Left renal pelvis (tissue), 4 donors: ENCODE measurements around the gene SMC3. TPM values are rescaled to one million over a fixed set of nuclear protein-coding genes. Genes with fewer than 3 reads are reported as not detected.

Experiments
- DNase-seq, 4 donors: peaks; one replicate each; pipeline ENCODE4 v3.0.0-alpha.2; 2013; ENCODE audit warnings: low read depth in 4 of 4, low spot score in 3 of 4
- polyA plus RNA-seq, 4 donors: library from polyadenylated mRNA; unstranded; fragments of 120-200 nt; gene quantifications; one replicate each; pipeline ENCODE4 v1.2.1, GENCODE V29; 2013; ENCODE audit not compliant: insufficient read length in 4 of 4

The SMC3 gene
- polyA plus RNA-seq, 4 donors: 78.5 to 112 (median 91.6) TPM

GRCh38 chr10:110544958-110545537 lies 22.4 kb upstream of the SMC3 start:
- DNase-seq: no peak

DNA sequence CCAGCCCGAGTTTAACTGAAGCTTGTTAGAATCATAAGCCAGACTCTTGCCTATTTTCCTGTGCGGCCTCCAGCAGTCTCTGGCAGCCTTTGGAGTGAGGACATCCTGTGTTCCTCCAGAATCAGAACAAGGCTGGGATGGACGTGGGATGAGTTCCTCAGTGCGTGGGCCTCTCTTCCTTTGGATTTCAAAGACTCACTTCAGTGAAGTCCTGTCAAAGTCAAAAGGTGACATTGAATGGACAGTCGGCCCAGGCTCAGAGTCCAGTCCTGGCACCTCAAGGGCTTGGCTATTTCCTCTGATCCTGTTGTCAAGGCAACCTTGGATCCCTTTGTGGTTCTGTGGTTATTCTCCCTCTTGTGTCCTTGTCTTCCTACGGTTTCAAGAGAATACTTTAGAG lies 21.4 kb upstream of the SMC3 start:
- DNase-seq: no peak

GRCh38 chr10:110546499-110547110 lies 20.9 kb upstream of the SMC3 start:
- no peak for DNase-seq

DNA sequence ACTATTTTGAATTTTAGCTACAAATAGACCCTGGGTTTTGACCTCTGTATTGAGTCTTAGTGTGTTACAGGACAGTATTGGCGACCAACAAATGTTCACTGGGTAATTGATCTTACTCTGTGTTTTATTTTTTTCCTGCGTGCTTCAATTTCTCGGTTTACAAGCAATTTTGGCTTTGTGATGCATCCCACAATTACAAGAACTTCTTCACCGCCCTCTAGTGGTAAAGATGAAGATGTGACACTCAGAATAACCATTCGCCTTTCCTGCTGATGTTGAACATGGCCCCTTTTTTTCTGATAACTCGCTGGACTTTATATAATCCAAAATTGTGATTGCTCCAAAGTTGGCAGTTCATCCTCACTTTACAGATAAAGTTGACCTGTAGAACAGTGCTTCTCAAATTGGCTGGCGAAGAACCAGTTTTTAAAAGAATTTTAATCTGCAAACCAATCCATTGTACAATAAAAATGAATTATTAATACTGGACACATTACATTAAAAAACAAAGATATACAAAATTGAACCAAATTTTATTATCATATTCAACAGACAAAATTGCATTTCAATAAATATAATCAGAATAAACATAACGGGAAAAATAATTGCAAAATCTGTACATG lies 20.2 kb upstream of the SMC3 start:
- DNase-seq: peak in 2 of 4 donors; percentile 36 to 39

- no peak for DNase-seq
Measured at GRCh38 chr10:110548002-110548401, 19.5 kb upstream of the SMC3 start.

DNA sequence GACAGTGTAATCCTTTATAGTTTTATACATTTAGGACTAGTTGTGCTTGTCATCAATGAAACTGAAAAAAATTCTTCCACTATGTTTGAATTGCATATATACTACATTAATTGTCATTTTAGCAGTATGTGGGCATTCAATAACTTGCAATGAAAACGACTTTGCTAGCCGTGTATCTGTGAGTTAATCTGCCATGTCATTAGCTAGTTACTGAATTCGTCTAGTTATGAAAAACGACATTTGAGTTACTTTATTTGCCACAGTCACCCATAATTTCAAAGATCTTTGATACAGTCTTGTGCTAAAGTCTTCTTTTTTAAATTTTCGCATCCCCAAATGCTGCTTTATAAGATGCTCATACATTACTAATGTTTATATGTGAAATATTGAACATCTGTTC lies 18.3 kb upstream of the SMC3 start:
- no peak for DNase-seq

- no peak for DNase-seq
Measured at GRCh38 chr10:110553905-110554304, 13.6 kb upstream of the SMC3 start.

- DNase-seq: no peak
Measured at GRCh38 chr10:110556296-110556695, 11.2 kb upstream of the SMC3 start.

DNA sequence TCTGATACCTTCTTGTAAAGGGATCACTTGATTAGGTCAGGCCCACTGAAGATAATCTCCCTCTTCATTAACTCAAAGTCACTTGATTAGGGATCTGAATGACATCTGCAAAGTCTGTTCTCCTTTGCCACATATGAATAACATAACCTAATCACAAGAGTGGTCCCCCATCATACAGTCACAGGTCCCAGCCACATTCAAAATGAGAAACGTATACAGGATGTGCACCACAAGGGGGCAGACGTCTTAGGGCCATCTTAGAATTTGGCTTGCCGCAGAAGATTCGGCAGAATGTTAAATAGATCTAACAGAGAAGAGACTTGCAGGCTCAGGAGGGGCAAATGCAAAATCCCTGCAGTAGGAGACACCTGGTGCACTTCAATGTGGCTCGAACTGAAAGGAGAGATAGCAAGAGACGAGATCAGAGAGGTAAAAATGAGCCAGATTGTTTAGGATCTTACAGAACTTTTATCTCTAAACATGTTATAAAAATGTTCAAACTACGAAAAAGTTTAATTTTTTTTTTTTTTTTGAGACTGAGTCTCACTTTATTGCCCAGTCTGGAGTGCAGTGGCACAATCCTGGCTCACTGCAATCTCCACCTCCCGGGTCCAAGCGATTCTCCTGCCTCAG lies 10.4 kb upstream of the SMC3 start:
- DNase-seq: no peak

DNA sequence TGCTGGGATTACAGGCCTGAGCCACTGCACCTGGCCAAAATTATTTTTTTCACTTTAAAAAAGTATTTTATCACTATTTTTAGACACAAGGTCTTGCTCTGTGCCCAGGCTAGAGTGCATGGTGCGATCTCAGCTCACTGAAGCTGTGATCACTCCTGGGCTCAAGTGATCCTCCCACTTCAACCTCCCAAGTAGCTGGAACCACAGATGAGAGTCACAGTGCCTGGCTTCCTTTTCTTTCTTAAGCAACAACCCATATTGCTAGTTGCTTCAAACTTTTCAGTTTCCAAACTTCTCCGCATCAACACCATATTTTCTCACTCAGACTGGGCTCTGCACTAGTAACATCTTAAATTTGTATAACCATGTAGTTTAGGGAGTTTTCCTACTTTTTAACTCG lies 9.5 kb upstream of the SMC3 start:
- DNase-seq: no peak

DNA sequence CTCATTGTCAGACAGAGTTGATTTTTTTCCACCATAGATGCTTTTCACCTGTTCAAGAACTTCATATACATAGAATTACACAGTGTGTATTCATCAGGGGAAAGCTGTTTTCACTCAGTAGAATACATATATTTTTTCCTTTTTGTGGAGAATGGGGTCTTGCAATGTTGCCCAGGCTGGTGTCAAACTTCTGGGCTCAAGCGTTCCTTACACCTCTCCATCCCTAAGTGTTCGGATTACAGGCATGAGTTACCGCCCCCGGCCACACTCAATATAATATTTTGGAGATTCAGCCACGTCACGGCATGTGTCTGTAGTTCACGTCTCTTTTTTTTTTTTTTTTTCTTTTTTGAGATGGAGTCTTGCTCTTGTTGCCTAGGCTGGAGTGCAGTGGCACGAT lies 7.5 kb upstream of the SMC3 start:
- DNase-seq: no peak

GRCh38 chr10:110561292-110561691 lies 6.2 kb upstream of the SMC3 start:
- DNase-seq: no peak

DNA sequence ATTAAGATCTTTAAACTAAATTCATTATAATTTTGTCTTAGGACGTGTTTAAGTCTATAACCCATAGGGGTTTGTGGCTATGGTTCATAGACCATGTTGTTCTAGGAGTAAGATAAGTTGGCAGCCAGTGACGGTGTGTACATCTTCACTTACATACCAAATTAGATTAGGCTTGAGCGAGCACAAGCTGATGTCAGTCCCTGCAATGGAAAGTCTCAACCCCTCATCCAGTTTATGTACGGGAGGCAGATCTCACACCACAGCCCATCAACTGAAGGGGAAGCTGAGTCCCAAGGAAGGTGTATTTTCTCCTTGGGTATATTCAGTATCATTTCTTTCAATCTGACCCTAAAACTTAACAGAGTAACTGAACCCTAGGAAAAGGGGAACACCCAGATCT lies 5.1 kb upstream of the SMC3 start:
- no peak for DNase-seq

DNA sequence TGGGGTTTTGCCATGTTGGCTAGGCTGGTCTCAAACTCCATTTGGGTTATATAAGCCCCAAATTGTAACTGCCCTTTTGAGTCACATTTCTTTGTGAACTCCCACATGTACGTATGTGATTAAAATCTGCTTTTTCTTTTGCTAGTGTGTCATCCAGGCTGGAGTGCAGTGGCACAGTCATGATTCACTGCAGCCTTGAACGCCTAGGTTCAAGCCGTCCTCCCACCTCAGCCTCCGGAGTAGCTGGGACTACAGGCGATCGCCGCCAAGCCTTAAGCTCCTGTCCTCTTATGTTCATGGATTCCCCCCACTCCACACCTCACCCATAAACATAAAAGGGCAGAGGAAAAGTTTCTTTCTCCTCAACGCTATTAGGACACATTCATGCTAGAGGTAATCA lies 4.4 kb upstream of the SMC3 start:
- no peak for DNase-seq

- DNase-seq: no peak
Measured at GRCh38 chr10:110566472-110567200, 859 bp upstream of the SMC3 start.

- DNase-seq: peak in 2 of 4 donors; percentile 26 to 46
Measured at GRCh38 chr10:110568055-110568735, 700 bp downstream of the SMC3 start.

GRCh38 chr10:110569122-110569521 lies 1.6 kb downstream of the SMC3 start:
- DNase-seq: no peak

DNA sequence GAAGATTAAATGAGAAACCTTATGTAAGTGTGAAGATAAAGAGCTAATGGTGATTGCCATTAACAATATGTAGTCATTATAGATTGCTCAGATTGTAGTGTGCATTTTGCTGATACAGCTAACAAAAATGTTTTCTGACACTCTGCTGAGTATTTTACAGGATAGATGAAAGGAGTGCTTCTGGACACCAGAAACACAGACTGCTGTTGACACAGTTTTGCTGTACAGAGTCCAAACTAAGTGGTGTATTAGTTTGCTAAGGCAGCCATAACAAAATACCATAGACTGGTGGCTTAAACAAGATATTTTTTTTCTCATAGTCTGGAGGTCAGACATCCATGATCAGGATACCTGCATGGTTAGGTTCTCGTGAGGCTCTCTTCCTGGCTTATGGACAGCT lies 2.2 kb downstream of the SMC3 start:
- no peak for DNase-seq

- no peak for DNase-seq
Measured at GRCh38 chr10:110571093-110571743, 3.7 kb downstream of the SMC3 start.

GRCh38 chr10:110572862-110573261 lies 5.4 kb downstream of the SMC3 start:
- DNase-seq: no peak
